ENCODE data around the gene EME1. TPM values are rescaled to one million over a fixed set of nuclear protein-coding genes. Genes with fewer than 3 reads are reported as not detected.

The EME1 gene
- total and polyA plus RNA-seq, 2 of the 4 experiments (the other 2 are of a cell fraction): 9.1 to 9.4 TPM

GRCh38 chr17:50386510-50386909 lies 13.5 kb downstream of the EME1 start:
- no peaks in the 10 kb centered on the region for H3K27me3 ChIP-seq (ENCODE audit: control insufficient read depth, insufficient read depth, low read length)
- ATAC-seq (ENCODE audit: low read depth) (no peak), DNase-seq (no peak)
- H4K5ac ChIP-seq (ENCODE audit: low read depth, low read length): no peak overlapping the region; the same call in 1 of the 2 replicates
- H3K14ac ChIP-seq (replicated peaks; ENCODE audit: low read depth, low read length): no peak overlapping the region
- H3K9me3 ChIP-seq (ENCODE audit: control insufficient read depth, insufficient read depth, low read length): no peaks in the 10 kb centered on the region
- no peak overlapping the region for H2AFZ ChIP-seq (replicated peaks; ENCODE audit: low read length, poor library complexity)
- intact Hi-C loops (cut with micrococcal nuclease) (no loop called here), dilution Hi-C loops (cut with HindIII; ENCODE audit: low sequenced_read_pairs, unreplicated experiment) (no loop called here), in situ Hi-C loops (cut with MboI; ENCODE audit: low sequenced_read_pairs) (no loop called here)
- H3K4me1 ChIP-seq (ENCODE audit: control insufficient read depth, insufficient read depth, low read length): no peaks in the 10 kb centered on the region
- no peak overlapping the region for H4K8ac ChIP-seq (ENCODE audit: low read depth in 2 of 2, low read length in 2 of 2)
- POLR2A ChIA-PET (ENCODE audit: unreplicated experiment): no interaction called here
- no peak overlapping the region for H3K4ac ChIP-seq (ENCODE audit: low read depth, low read length)
- CTCF ChIA-PET: no interaction called here
- H3K18ac ChIP-seq (ENCODE audit: low read depth, low read length): no peak overlapping the region
- no peak overlapping the region for H3K4me3 ChIP-seq (ENCODE audit: insufficient read depth, low read depth, low read length)
- no peak overlapping the region for H2BK15ac ChIP-seq (ENCODE audit: low read depth, low read length)
- H3K23ac ChIP-seq (ENCODE audit: low read depth, low read length): no peak overlapping the region
- H2AK9ac ChIP-seq (replicated peaks; ENCODE audit: low read depth, low read length, poor library complexity): no peak overlapping the region
- H2BK5ac ChIP-seq (ENCODE audit: low read depth, low read length, poor library complexity, severe bottlenecking): no peak overlapping the region
- no peak overlapping the region for H3K56ac ChIP-seq (ENCODE audit: extremely low read depth, insufficient read depth, low read length)
- TF ChIP-seq RAD21 (IDR thresholded peaks at IDR 0.05; ENCODE audit: low read length) (no peak), CEBPB (IDR thresholded peaks at IDR 0.05; ENCODE audit: low read depth, low read length) (no peak), CTCF (conservative IDR thresholded peaks at IDR 0.05; ENCODE audit: low read depth, low read length) (no peak), MXI1 (IDR thresholded peaks at IDR 0.05; ENCODE audit: borderline replicate concordance, low read depth, low read length) (no peak), BHLHE40 (IDR thresholded peaks at IDR 0.05; ENCODE audit: low read depth, low read length) (no peak), POLR2A (IDR thresholded peaks at IDR 0.05; ENCODE audit: low read depth, low read length) (no peak), MAFK (IDR thresholded peaks at IDR 0.05; ENCODE audit: low read depth, low read length) (no peak), ELK1 (IDR thresholded peaks at IDR 0.05; ENCODE audit: borderline replicate concordance, low read depth, low read length) (no peak)
- TF ChIP-seq, protein P1, sequence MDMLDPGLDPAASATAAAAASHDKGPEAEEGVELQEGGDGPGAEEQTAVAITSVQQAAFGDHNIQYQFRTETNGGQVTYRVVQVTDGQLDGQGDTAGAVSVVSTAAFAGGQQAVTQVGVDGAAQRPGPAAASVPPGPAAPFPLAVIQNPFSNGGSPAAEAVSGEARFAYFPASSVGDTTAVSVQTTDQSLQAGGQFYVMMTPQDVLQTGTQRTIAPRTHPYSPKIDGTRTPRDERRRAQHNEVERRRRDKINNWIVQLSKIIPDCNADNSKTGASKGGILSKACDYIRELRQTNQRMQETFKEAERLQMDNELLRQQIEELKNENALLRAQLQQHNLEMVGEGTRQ (IDR thresholded peaks at IDR 0.05; ENCODE audit: low read depth, low read length): no peak
- H3K9me1 ChIP-seq (ENCODE audit: insufficient read depth, low read length): no peaks in the 10 kb centered on the region
- peaks cover 76% of the 10 kb centered on the region for H3K36me3 ChIP-seq (ENCODE audit: control insufficient read depth, insufficient read depth, low read length)
- no TSS peak for BruUV-seq (replicated peaks)
- no peak overlapping the region for H4K91ac ChIP-seq (ENCODE audit: insufficient read depth, low read depth, low read length)
- WGBS, 2 experiments (ENCODE audit: extremely low coverage in 2 of 2, insufficient read length in 1 of 2): no CpG with 5 or more reads among the region's 3 CpGs
- H2AK5ac ChIP-seq (ENCODE audit: low read depth, low read length): no peak overlapping the region
- H3K9ac ChIP-seq (ENCODE audit: low read depth, low read length): no peak overlapping the region
- no peak overlapping the region for H2BK120ac ChIP-seq (ENCODE audit: low read depth, low read length)
- no peak overlapping the region for H3K27ac ChIP-seq (ENCODE audit: insufficient read depth, low read length)
- H3K4me2 ChIP-seq (ENCODE audit: low read depth, low read length): no peak overlapping the region
- H4K20me1 ChIP-seq (ENCODE audit: insufficient read depth, low read length): peaks cover 44% of the 10 kb centered on the region
- H2BK20ac ChIP-seq (ENCODE audit: low read depth, low read length): no peak overlapping the region
- H3K79me1 ChIP-seq (ENCODE audit: low read depth in 1 of 2, low read length in 2 of 2): peaks cover 54 to 70% of the 10 kb centered on the region in 2 experiments
